Stimulated activated CD8-positive, alpha-beta memory T cell treated with anti-CD3 and anti-CD28 coated beads, Interleukin-15, amount 100 ng/mL, for 1 hour (primary cell): Measurements from ENCODE around the gene LMTK3.
A peak's percentile ranks its signal among the peaks of the same experiment; 100 is the strongest.

ENCODE experiments used
- DNase-seq: peaks from one replicate; pipeline ENCODE4 v3.0.0-alpha.2; 2020; ENCODE audit warnings: low read depth

LMTK3 gene

GRCh38 chr19:48511800-48512503 lies at the start of gene LMTK3:
LMTK3 (minus strand) TSS chr19:48511835; CDS start chr19:48511576, 259 bp downstream.
- peak; percentile 61 for DNase-seq

GRCh38 chr19:48561412-48561811 lies 49.8 kb upstream of the LMTK3 start:
- DNase-seq, result no peak

GRCh38 chr19:48560095-48560530 lies 48.5 kb upstream of the LMTK3 start:
- DNase-seq, result no peak

GRCh38 chr19:48558018-48558684 lies 46.5 kb upstream of the LMTK3 start:
- no peak for DNase-seq

- DNase-seq, result no peak
These were observed 45.2 kb upstream of the LMTK3 start for GRCh38 chr19:48556825-48557224.

- DNase-seq, result no peak
These were observed 44.5 kb upstream of the LMTK3 start for GRCh38 chr19:48556163-48556562.

GRCh38 chr19:48554385-48555091 lies 42.9 kb upstream of the LMTK3 start:
- DNase-seq, result no peak

GRCh38 chr19:48553676-48554384 lies 42.2 kb upstream of the LMTK3 start:
- DNase-seq, result no peak

GRCh38 chr19:48552406-48553322 lies 41.0 kb upstream of the LMTK3 start:
- DNase-seq, result no peak

- no peak for DNase-seq
These were observed 40.0 kb upstream of the LMTK3 start, which contains the start of gene SULT2B1 for GRCh38 chr19:48551437-48552302. SULT2B1 (plus strand) TSS chr19:48552172; CDS start chr19:48552253, 81 bp downstream.

- no peak for DNase-seq
These were observed 37.7 kb upstream of the LMTK3 start for GRCh38 chr19:48549380-48549779.

GRCh38 chr19:48548253-48548911 lies 36.7 kb upstream of the LMTK3 start:
- no peak for DNase-seq

- DNase-seq, result no peak
These were observed 36.1 kb upstream of the LMTK3 start for GRCh38 chr19:48547722-48548121.

GRCh38 chr19:48544856-48545750 lies 33.5 kb upstream of the LMTK3 start:
- DNase-seq, result no peak

- no peak for DNase-seq
These were observed 31.6 kb upstream of the LMTK3 start for GRCh38 chr19:48543121-48543710.

GRCh38 chr19:48541813-48542212 lies 30.2 kb upstream of the LMTK3 start:
- DNase-seq, result no peak

- no peak for DNase-seq
These were observed 28.5 kb upstream of the LMTK3 start for GRCh38 chr19:48540110-48540509.

GRCh38 chr19:48539503-48540096 lies 28.0 kb upstream of the LMTK3 start:
- DNase-seq, result no peak
